DMS79 treated with DMSO at 0.1 percent for 48 hours (cell line): Measurements from ENCODE around the gene UCP2.

ENCODE experiments used
- DNase-seq: peaks from one replicate; lab custom pipeline; 2025; lab: John Stamatoyannopoulos, UW

The UCP2 gene

DNA sequence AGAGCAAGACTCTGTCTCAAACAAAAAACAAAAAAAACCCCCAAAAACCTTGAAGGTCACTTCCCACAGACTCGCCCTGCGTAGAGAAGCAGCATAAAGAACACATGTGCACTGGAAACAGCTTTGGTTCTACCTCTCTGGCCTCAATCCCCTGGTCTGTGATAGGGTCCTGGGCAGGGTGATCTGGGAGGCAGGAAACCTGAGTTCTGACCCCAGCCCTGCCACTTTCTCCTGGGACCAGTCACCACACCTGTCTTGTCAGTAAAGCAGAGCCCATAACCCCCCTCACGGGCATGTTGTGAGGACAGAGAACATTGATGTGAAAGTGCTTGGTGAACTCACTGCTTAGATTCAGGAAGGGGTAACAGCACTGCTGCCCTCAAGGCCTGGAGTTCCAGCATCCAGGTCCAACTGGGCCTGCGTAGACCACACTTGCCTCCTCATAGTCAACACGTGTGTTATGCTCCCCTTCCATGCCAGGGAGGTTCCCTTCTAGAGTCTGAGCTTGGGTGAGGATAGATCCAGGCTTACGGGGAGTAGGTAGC lies 11.4 kb downstream of the UCP2 start:
- DNase-seq: no peak

DNA sequence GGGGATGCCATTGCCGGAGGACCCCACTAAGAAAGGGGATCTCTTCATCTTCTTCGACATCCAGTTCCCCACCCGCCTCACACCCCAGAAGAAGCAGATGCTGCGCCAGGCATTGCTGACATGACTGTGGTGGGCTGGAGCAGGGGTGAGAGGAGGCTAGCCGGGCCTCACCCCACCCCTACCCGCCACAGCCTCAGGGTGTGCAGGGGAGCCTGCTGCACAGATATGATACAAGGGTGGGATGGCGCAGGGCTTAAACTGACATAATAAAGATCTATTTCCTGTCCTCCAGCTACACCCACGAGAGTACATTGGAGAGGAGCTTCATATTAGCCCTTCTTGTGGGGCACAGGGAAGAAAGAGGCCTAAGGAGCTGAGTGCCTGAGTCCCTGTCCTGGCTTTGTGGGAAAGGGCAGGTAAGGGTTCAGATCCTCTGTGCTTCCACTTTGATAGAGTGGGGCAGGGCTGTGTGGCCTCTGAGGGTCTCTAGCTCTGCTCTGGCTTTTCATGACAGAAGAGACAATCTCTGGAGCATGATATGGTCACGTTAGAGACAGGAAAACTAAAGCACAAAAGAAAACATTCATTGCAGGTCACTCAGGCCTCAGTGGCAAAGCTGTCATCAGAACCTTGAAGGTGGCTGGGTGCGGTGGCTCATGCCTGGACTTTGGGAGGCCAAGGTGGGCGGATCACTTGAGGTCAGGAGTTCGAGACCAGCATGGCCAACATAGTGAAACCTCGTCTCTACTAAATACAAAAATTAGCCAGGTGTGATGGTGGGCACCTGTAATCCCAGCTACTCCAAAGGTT lies 12.4 kb downstream of the UCP2 start:
- no peak for DNase-seq

- DNase-seq: no peak
Measured at GRCh38 chr11:73969091-73969490, 13.6 kb downstream of the UCP2 start.

DNA sequence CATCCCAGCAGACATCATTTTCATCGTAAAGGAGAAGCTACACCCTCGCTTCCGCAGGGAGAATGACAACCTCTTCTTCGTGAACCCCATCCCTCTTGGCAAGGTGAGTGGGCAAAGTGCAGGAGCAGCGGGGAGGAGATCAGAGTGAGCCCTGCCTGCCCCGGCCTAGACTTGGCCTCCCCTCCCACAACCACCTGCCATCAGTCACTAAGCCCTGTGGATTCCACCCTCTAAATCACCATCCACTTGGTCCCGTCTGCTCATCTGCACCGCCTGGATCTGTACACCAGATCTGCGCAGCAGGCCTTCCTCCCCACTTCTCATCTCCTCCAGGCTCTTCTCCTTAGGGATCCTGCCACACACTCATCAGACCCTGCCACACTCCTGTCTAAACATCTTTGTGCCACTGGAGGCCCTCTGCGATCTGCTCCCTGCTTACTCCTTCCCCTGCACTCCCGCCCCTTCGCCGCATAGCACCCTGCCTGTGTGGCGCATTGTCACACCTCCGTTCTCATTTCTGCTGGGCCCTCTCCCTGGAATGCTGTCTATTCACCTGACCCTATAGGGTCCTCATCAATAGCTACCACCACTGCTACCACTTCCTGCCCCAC lies 14.2 kb downstream of the UCP2 start:
- no peak for DNase-seq

DNA sequence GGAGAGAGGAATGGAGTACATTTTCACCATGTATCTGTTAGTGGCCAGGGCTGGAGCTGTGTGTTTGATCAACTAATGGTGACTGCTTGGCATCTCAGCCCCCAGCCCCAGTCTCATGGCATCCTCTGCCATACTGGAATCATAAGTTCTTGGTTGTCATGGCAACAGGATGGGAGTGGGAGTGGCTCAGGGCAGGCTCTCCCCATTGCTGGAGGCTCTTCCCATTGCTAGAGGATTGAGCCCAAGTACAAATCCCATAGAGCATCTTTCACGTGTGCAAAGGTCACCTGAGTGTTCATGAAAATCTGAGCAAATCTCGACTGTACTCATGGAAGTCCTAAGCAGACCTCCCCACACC lies 16.9 kb downstream of the UCP2 start:
- DNase-seq: no peak

- DNase-seq: no peak
Measured at GRCh38 chr11:73965076-73965763, 17.4 kb downstream of the UCP2 start.

DNA sequence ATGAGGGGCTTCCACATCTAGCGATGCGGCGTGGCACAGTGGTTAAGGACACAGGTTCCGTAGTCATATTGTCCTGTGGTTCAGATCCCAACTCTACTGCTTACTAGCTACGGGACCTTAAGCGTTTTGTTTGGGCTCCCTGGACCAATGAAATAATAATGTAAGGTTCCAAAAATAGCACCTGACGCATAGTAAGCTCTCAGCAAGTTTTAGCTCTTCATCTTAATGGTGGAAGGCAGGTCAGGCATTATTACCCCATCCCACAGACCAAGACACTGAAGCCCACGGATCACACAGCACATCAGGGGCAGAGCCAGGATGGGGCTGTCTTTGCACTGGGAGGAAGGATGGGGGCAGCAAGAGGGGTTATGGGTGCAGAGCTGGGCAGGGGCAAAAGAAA lies 18.8 kb downstream of the UCP2 start:
- no peak for DNase-seq

DNA sequence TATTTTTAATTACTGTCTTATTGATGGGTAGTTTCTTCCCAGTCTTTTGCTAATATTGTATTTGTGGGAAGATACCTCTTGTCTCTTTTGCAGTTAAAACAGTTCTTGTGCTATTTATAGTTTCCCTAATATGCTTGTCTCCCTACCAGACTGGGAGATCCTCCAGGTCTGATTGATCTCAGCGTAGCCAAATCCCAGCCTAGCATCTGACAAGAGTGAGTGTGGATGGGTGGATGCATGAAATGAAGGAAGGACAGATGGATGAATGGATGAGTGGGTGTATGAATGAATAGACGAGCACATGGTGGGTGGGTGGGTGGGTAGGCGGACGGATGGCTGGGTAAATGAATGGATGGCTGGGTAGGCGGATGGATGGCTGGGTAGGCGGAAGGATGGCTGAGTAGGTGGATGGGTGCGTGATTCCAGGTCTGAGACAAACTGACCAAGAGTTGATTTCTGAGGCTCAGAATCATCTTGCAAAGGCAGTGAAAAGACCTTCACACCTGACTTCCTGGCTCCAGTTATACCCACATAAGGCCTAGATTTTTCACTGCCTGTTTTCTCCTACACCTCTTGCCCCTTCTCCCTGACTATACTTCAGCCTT lies 20.4 kb downstream of the UCP2 start:
- no peak for DNase-seq

DNA sequence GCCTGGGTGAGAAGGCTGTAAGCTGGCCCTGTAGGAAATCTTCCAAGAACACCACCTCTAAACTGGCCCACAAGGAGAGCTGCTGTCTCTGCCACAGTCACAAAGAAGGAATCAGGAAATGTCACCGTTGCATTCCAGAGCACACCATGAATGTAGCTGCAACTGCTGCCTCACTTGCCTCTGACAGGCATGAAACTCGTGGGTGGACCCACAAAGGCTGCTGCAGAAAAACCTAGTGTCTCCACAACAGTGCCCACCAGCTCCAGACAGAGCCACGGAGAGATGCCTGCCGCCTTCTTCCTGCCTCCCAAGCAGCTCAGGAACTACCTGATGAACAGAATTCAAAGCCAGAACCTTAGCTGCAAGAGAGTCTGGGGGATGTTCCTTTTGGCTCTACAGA lies 21.3 kb downstream of the UCP2 start:
- no peak for DNase-seq

DNA sequence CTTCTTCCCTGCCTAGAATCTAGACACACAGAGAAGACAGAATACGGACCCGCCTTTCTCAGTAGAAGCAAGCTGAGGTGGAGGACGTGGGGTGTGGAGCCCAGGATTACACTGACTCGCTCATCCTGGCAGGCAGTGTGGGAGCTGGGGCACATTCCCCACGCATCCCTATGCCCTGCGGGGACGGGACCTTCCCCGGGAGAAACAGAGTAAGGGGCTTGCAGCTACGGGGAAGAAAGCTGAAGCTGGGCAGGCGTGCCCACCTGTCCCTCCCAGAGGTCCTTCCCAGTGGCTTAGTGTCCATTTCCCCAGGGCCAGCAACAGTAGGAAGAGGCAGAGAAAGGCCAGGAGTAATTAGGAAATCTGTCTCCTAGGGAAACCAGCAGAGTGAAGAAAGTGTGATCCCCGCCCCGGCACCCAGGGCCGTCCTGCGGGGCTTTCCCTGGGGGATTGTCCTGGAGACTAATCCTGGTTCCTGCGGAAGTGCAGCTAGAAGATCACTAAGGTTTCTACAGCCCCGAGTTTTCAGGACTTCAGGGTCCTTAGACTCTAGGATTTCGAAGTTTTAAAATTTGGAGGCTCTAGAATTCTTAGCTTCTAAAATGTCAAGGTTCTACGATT lies 24.0 kb downstream of the UCP2 start:
- DNase-seq: no peak

DNA sequence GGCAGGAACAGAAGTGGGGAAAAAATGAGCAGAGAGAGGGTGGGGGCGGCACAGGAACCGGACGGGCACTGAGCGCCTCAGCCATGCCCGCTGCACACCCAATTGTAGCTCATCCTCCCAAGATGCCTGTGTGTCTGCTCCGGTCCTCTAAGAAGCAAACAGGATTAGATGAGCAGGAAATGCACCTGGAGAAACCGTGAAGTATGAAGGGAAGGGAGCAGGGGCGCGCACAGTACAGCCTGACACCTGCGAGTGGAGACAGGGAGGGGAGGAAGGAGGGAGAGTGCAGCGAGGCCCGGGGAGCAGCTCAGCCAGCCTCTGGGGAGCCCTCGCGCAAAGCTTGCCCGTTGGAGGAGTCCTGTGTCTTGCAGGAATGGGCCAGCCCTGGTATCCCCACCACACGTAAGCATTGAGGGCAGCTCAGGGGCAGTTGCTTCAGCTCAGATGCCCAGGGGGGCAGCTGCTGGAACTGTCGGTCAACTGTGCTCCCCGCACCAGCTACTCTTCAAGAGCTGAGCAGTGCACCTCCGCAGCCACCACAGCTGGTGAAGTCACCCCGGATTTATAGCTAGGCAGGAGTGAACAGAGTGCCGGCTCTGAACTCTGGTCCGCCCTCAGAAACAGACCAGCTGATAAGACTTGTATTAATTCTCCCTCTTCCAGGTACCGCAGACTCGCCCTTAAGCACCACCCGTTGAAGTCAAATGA lies 24.8 kb downstream of the UCP2 start:
- DNase-seq: peak; percentile 89

DNA sequence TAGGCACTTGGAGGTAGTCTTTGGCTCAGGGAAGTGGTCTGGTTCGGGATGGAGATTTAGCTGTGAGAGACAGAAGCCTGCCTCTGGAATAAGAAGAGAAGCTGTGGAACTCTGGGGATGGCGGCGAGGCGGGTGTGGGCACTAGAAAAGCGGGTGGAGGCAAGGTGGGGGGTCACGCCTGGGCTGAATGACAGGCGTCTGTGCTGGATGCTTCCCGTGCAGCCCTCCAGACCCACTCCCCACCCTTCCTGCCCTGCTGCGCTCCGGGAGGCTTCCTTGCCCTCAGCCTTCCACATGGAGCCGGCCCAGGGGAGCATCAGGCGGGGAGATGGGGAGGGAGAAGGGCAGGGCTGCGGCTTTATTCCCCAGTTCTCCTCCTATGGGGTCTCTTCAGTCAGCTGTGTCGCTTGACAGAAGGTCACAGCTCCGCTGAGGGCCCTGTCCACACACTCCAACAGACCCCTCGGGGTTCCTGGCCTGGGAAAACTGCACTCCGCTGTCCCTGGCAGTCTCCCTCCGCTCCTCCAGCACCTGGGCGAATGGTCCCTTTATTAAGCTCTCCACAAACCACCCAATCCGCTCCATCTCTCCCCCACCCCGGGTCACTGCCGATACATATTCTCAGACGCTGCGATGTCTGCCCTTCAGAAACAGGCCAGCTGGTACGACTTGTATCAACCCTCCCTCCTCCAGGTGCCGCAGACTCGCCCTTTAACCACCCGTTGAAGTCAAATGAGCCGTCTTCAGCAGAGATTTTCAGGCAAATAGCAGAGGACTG lies 25.6 kb downstream of the UCP2 start:
- peak; percentile 89 for DNase-seq

DNA sequence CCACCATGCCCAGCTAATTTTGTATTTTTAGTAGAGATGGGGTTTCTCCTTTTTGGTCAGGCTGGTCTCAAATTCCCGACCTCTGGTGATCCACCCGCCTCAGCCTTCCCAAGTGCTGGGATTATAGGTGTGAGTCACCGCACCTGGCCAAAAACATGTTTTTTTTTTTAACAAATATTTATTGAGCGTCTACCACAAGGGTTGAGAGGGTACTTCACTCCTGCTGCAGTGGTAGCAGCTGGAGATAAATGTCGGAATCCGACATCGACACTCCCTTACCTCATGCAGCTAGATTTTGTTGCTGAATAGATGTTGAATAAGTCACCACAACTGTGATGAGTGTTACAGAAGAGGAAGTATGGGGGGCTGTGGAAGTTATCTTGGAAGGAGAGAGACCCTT lies 30.8 kb downstream of the UCP2 start:
- peak; percentile 95 for DNase-seq

DNA sequence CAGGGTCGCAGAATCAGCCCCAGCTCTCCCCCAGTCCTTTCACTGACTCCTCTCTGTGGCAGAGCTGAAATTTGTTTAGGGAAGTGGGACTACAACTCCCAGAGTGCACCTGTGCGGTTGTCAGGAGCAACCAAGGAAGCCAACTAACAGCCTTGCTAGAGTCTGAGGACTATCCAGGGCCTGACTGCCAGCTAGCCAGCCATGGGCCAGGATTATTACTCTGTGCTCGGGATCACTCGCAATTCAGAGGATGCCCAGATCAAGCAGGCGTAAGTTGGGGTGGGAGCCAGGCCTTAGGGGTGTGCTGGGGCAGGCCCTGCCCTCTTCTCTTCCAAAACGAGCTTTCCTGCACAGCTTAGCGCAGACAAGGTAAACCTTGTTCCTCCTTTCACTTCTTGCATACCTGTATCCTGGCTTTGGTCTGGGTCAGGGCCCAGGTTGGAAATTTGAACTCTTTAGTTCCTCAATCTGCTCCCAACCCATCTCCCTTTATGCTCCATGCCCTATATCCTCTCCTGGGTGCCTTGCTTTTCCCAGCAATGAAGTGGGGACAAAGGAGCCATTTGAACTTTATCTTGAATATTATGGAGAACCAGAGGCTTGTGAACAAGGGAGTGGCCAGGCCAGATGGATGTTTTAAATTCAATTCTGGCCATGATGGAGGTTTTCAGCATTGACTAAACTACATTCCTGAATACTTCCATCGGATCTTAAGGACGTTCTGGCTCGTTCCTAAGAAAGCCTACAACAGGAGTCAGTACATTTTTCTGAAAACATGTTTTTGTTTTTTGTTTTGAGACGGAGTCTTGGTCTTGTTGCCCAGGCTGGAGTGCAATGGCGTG lies 31.6 kb downstream of the UCP2 start, which contains the start of gene DNAJB13:
TSS of gene DNAJB13 (plus strand) at position 158 of the 842 bp plus-strand sequence. CDS start at position 202, 44 bp downstream.
- DNase-seq: peak; percentile 61

GRCh38 chr11:73949912-73950311 lies 32.7 kb downstream of the UCP2 start:
- DNase-seq: no peak

- no peak for DNase-seq
Measured at GRCh38 chr11:73949246-73949645, 33.4 kb downstream of the UCP2 start.

- DNase-seq: peak; percentile 54
Measured at GRCh38 chr11:73946798-73947458, 35.7 kb downstream of the UCP2 start.

- DNase-seq: no peak
Measured at GRCh38 chr11:73945396-73945795, 37.2 kb downstream of the UCP2 start.

GRCh38 chr11:73944901-73945300 lies 37.7 kb downstream of the UCP2 start:
- DNase-seq: no peak
